Measurements from ENCODE around the gene CASP14. TPM values are rescaled to one million over a fixed set of nuclear protein-coding genes. Genes with fewer than 3 reads are reported as not detected.

The CASP14 gene
- total and polyA plus RNA-seq, 2 of the 8 experiments (the other 6 are each of a cell fraction or from before 2014, with no cell fraction given), result not detected

DNA sequence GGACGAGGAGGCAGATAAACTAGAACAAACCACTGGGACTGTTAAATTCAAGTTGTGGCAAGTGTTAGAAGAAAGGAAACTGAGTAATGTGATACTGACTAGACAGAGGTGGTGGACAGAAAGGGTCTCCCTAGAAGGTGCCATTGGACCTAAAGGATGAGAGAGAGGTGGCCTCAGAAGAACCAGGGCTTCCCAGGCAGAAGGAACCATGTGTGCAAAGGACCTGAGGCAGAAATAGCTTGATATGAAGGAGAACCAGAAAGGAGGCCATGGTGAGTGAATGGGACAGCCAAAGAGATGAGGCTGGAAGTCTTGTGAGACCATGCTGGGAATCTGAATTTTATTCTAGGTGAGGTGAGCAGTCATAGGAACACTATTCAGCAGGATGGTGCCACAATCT is 55.1 kb downstream of the CASP14 start:
- H3K79me2 ChIP-seq (ENCODE audit: control insufficient read depth in 1 of 2, insufficient read depth in 2 of 2, low read length in 2 of 2), result peaks cover 0 to 11% of the 10 kb centered on the region in 2 experiments; a peak in 2 of 4 replicates
- no peak overlapping the region for H3K4me3 ChIP-seq (ENCODE audit: extremely low read depth in 1 of 4, insufficient read depth in 2 of 4, low read depth in 3 of 4, low read length in 4 of 4)
- peaks cover 0 to 3% (median 1%) of the 10 kb centered on the region in 4 experiments; a peak in 2 of 8 replicates for H3K36me3 ChIP-seq (ENCODE audit: control insufficient read depth in 2 of 4, insufficient read depth in 4 of 4, low read length in 3 of 4)
- peaks cover 4 to 10% (median 6%) of the 10 kb centered on the region in 4 experiments for H3K4me1 ChIP-seq (replicated peaks in 1 of 4; ENCODE audit: control insufficient read depth in 3 of 4, insufficient read depth in 4 of 4, low read length in 3 of 4)
- no peak for FAIRE-seq
- no peak overlapping the region for H3K56ac ChIP-seq (replicated peaks; ENCODE audit: insufficient read length, low read depth, low read length)
- H3K4me2 ChIP-seq (ENCODE audit: insufficient read depth in 1 of 2, low read depth in 2 of 2, low read length in 2 of 2), result no peak overlapping the region
- H3K9me3 ChIP-seq (ENCODE audit: insufficient read depth in 2 of 2, low read depth in 1 of 2, low read length in 1 of 2), result peaks cover 4 to 15% of the 10 kb centered on the region in 2 experiments; a peak in 3 of 4 replicates
- no peak overlapping the region for H2BK15ac ChIP-seq (ENCODE audit: low read length)
- POLR2A ChIA-PET (ENCODE audit: partially characterized antibody), result interaction anchor here (1.4 to 6.0 kb wide), 2 partner anchors 13 to 129 kb away, joined by 3 to 52 read pairs; no protein-coding TSS in a partner anchor
- H3K9ac ChIP-seq (replicated peaks in 1 of 4; ENCODE audit: extremely low read depth in 1 of 4, low read depth in 3 of 4, low read length in 3 of 4), result no peak overlapping the region
- no peak overlapping the region for H2AFZ ChIP-seq (ENCODE audit: low read length)
- peaks cover 0 to 2% of the 10 kb centered on the region in 2 experiments for H4K20me1 ChIP-seq (replicated peaks in 1 of 2; ENCODE audit: control insufficient read depth in 1 of 2, insufficient read depth in 2 of 2, low read length in 2 of 2)
- H4K8ac ChIP-seq (ENCODE audit: extremely low read depth, insufficient read depth, low read length), result no peak overlapping the region
- H2BK120ac ChIP-seq (replicated peaks; ENCODE audit: low read depth, low read length), result no peak overlapping the region
- H3K14ac ChIP-seq (ENCODE audit: insufficient read length), result no peak overlapping the region
- no peak overlapping the region for H4K5ac ChIP-seq (ENCODE audit: insufficient read length, low read depth, low read length)
- CTCF ChIA-PET (ENCODE audit: partially characterized antibody), result interaction anchor here (3.2 to 8.0 kb wide), 3 partner anchors 12 to 48 kb away, joined by 11 to 120 read pairs (median 28); no protein-coding TSS in a partner anchor
- no peak for DNase-seq (ENCODE audit: low read depth in 1 of 2, low spot score in 2 of 2)
- H2BK20ac ChIP-seq (ENCODE audit: low read length), result no peak overlapping the region
- no peak overlapping the region for H3K18ac ChIP-seq (ENCODE audit: extremely low read depth, low read length)
- no peak overlapping the region for H2BK5ac ChIP-seq (ENCODE audit: low read depth, low read length)
- no peak overlapping the region for H3K27ac ChIP-seq (ENCODE audit: low read depth, low read length)
- H2BK12ac ChIP-seq (ENCODE audit: low read depth, low read length), result no peak overlapping the region
- no peaks in the 10 kb centered on the region for H3K27me3 ChIP-seq (replicated peaks in 1 of 4; ENCODE audit: control insufficient read depth in 3 of 4, extremely low read depth in 1 of 4, insufficient read depth in 3 of 4, low read length in 3 of 4)
- no peak overlapping the region for H2AK5ac ChIP-seq (ENCODE audit: low read depth, low read length)
- no peak overlapping the region for H4K91ac ChIP-seq (replicated peaks; ENCODE audit: insufficient read length, low read length)
- WGBS, 2 experiments (ENCODE audit: extremely low coverage in 1 of 2, insufficient coverage in 1 of 2, insufficient read length in 1 of 2, insufficient replicate concordance in 2 of 2, low coverage in 1 of 2, low lambda C conversion rate in 2 of 2, missing lambda C conversion rate in 1 of 2), result 89% methylated on average over 1 of the region's 1 CpG; no CpG with 5 or more reads in 1 of the 2 experiments
- no peak overlapping the region for H3K4ac ChIP-seq (replicated peaks; ENCODE audit: insufficient read length, low read depth, low read length)
- H3K23ac ChIP-seq (ENCODE audit: insufficient read length), result no peak overlapping the region
- no peaks in the 10 kb centered on the region; the same call in 1 of the 2 replicates for H3K79me1 ChIP-seq (ENCODE audit: low read depth, low read length)
- peaks cover 13% of the 10 kb centered on the region for H3K23me2 ChIP-seq (ENCODE audit: low read depth, low read length)
